NCI-H146 treated with DMSO at 0.1 percent for 48 hours (cell line): ENCODE results near the gene EFCAB8.

ENCODE experiments used
- DNase-seq: peaks from one replicate; lab custom pipeline; 2025; ENCODE audit not compliant: unreplicated experiment; lab: John Stamatoyannopoulos, UW

Gene EFCAB8

GRCh38 chr20:32983459-32984112 lies 124.9 kb downstream of the EFCAB8 start:
- no peak for DNase-seq

GRCh38 chr20:32984196-32984595 lies 125.5 kb downstream of the EFCAB8 start:
- no peak for DNase-seq

GRCh38 chr20:32984631-32985354 lies 126.1 kb downstream of the EFCAB8 start:
- no peak for DNase-seq

- no peak for DNase-seq
Observed at GRCh38 chr20:32985596-32985995, 126.9 kb downstream of the EFCAB8 start.

GRCh38 chr20:32986331-32986966 lies 127.7 kb downstream of the EFCAB8 start:
- no peak for DNase-seq

GRCh38 chr20:32987044-32987825 lies 128.5 kb downstream of the EFCAB8 start:
- no peak for DNase-seq

- DNase-seq: no peak
Observed at GRCh38 chr20:32988008-32988407, 129.3 kb downstream of the EFCAB8 start.

- DNase-seq: no peak
Observed at GRCh38 chr20:32989507-32990283, 131.0 kb downstream of the EFCAB8 start.

GRCh38 chr20:32990426-32990825 lies 131.7 kb downstream of the EFCAB8 start:
- no peak for DNase-seq

GRCh38 chr20:32991383-32991782 lies 132.7 kb downstream of the EFCAB8 start:
- DNase-seq: no peak

- no peak for DNase-seq
Observed at GRCh38 chr20:32991792-32992641, 133.3 kb downstream of the EFCAB8 start.

- DNase-seq: no peak
Observed at GRCh38 chr20:32993496-32994050, 134.8 kb downstream of the EFCAB8 start.

- DNase-seq: no peak
Observed at GRCh38 chr20:32995802-32996201, 137.1 kb downstream of the EFCAB8 start.

GRCh38 chr20:32997431-32997830 lies 138.7 kb downstream of the EFCAB8 start:
- DNase-seq: no peak

- DNase-seq: no peak
Observed at GRCh38 chr20:32999603-33000250, 141.0 kb downstream of the EFCAB8 start.

- no peak for DNase-seq
Observed at GRCh38 chr20:33000802-33001466, 142.2 kb downstream of the EFCAB8 start.

- DNase-seq: no peak
Observed at GRCh38 chr20:33002087-33002808, 143.5 kb downstream of the EFCAB8 start.
